HepG2 (cell line): ENCODE results near the gene HTN1. TPM values are rescaled to one million over a fixed set of nuclear protein-coding genes. Genes with fewer than 3 reads are reported as not detected.

Experiments
- CENPX ChIP-seq: sonication (generic); formaldehyde crosslinking; IDR thresholded peaks from 2 replicates; pipeline ENCODE4 v1.9.0; 2021; ENCODE audit warnings: mild to moderate bottlenecking, missing genetic modification reagents, moderate library complexity
- LRRFIP1 ChIP-seq: sonication (generic); formaldehyde crosslinking; conservative IDR thresholded peaks from 2 replicates; pipeline ENCODE4 v1.4.0; 2020; ENCODE audit warnings: missing genetic modification reagents
- NBN ChIP-seq: fragments of 450-650 bp; conservative IDR thresholded peaks from 2 replicates; pipeline ENCODE4 v1.6.1; 2017
- NCOA2 ChIP-seq: sonication (generic); formaldehyde crosslinking; IDR thresholded peaks from 2 replicates; pipeline ENCODE4 v1.8.0; 2022; ENCODE audit warnings: inconsistent platforms
- SP5 ChIP-seq: IDR thresholded peaks from 2 replicates; pipeline ENCODE4 v1.6.1; 2016; ENCODE audit warnings: low read depth, borderline replicate concordance
- USF2 ChIP-seq, 2 experiments: sonication (generic) in 1 of 2; formaldehyde crosslinking in 1 of 2; IDR thresholded peaks; 2 replicates each; pipeline versions ENCODE4 v1.5.1 to v1.6.1; 2011 to 2020; ENCODE audit warnings: borderline replicate concordance in 1 of 2, low read depth in 1 of 2, low read length in 1 of 2, mild to moderate bottlenecking in 1 of 2, missing genetic modification reagents in 1 of 2, moderate library complexity in 1 of 2
- ZNF713 ChIP-seq: sonication (generic); formaldehyde crosslinking; IDR thresholded peaks from 2 replicates; pipeline ENCODE4 v1.4.0; 2020; ENCODE audit warnings: mild to moderate bottlenecking, missing genetic modification reagents
- polyA plus RNA-seq, 8 experiments: library from polyadenylated mRNA; depleted of rRNA in 3 of 8; stranded (reverse) in 7 of 8; unstranded in 1 of 8; fragments of >200 nt; fragmentation: Illumina TruSeq in 4 of 8; extraction: Trizol in 4 of 8; gene quantifications; 2 replicates each; pipeline versions ENCODE4 v1.2.1 to v1.2.3, GENCODE V29; 2011 to 2016; ENCODE audit warnings: low read depth in 4 of 8, missing spikeins in 1 of 8, mixed read lengths in 1 of 8; ENCODE audit not compliant: insufficient read depth in 1 of 8
- total RNA-seq, 5 experiments: library from RNA; depleted of rRNA; stranded (reverse); fragments of >200 nt; fragmentation: Illumina TruSeq; extraction: Trizol; gene quantifications; 2 replicates each; pipeline ENCODE4 v1.2.3, GENCODE V29; 2016; ENCODE audit warnings: low read depth in 1 of 5
- TF ChIP-seq, protein P1 (sequence below): sonication (generic); formaldehyde crosslinking; IDR thresholded peaks from 2 replicates; pipeline ENCODE4 v1.8.0; 2022; ENCODE audit warnings: low read depth, missing genetic modification reagents

HTN1 gene
- total and polyA plus RNA-seq, 2 of the 13 experiments (the other 11 are each of a cell fraction or from before 2014, with no cell fraction given) = 0.21 TPM; not detected in 1

DNA sequence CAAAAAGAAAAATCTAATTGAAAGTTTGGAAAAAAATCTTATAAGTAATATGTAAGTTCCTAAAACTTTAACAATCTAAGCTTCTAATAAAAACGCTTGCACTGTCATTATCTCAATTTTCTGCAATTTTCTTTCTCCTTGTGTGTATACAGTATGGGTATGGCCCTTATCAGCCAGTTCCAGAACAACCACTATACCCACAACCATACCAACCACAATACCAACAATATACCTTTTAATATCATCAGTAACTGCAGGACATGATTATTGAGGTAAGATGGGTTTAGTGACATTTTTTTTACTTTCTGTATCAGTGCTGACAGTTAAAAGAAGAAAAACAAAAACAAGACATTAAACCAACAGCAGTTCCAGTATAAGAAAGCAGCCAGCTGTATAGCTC is 49.5 kb upstream of the HTN1 start (continued):
- TF ChIP-seq, protein P1, sequence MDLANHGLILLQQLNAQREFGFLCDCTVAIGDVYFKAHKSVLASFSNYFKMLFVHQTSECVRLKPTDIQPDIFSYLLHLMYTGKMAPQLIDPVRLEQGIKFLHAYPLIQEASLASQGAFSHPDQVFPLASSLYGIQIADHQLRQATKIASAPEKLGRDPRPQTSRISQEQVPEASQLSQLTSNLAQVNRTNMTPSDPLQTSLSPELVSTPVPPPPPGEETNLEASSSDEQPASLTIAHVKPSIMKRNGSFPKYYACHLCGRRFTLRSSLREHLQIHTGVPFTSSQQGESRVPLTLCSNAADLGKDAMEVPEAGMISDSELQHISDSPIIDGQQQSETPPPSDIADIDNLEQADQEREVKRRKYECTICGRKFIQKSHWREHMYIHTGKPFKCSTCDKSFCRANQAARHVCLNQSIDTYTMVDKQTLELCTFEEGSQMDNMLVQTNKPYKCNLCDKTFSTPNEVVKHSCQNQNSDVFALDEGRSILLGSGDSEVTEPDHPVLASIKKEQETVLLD (CRISPR knock-in tag) = no peak
- TF ChIP-seq NCOA2 (no peak), USF2 (IDR thresholded peaks at IDR 0.05; ENCODE audit: low read depth, low read length) (no peak), USF2 (CRISPR knock-in tag; IDR thresholded peaks at IDR 0.05; ENCODE audit: borderline replicate concordance) (no peak), ZNF713 (no peak), CENPX (CRISPR knock-in tag) (no peak), LRRFIP1 (no peak), NBN (no peak), SP5 (CRISPR knock-in tag) (no peak)
